Calu3 (cell line): Measurements from ENCODE around the gene KRT14. TPM values are rescaled to one million over a fixed set of nuclear protein-coding genes. Genes with fewer than 3 reads are reported as not detected.

Experiments used
- BruUV-seq: library from RNA; stranded (reverse); fragments of 400-500 nt; replicated peaks from 2 replicates; lab custom pipeline; 2021; lab: Mats Ljungman, UMichigan
- CTCF ChIA-PET: fragments of 300-600 bp; sonication (Branson Sonifier 250); formaldehyde crosslinking; loops from one replicate; lab custom pipeline; 2022; ENCODE audit warnings: antibody characterized with exemption; lab: Charles Lee
- DNase-seq: peaks from one replicate; pipeline ENCODE4 v3.0.0; 2022
- H3K27ac Mint-ChIP-seq: one replicate; pipeline ENCODE4 v1.8.0; 2022; ENCODE audit warnings: mixed read lengths; ENCODE audit not compliant: unreplicated experiment
- H3K27me3 Mint-ChIP-seq: one replicate; pipeline ENCODE4 v1.8.0; 2022; ENCODE audit warnings: mixed read lengths; ENCODE audit not compliant: unreplicated experiment
- H3K36me3 Mint-ChIP-seq: one replicate; pipeline ENCODE4 v1.8.0; 2022; ENCODE audit warnings: mild to moderate bottlenecking, moderate library complexity, mixed read lengths; ENCODE audit not compliant: insufficient read depth, unreplicated experiment
- H3K4me1 Mint-ChIP-seq: one replicate; pipeline ENCODE4 v1.8.0; 2022; ENCODE audit warnings: mild to moderate bottlenecking, low read depth, mixed read lengths; ENCODE audit not compliant: unreplicated experiment
- H3K4me3 Mint-ChIP-seq: one replicate; pipeline ENCODE4 v1.8.0; 2022; ENCODE audit warnings: mild to moderate bottlenecking, low read depth, moderate library complexity, mixed read lengths; ENCODE audit not compliant: unreplicated experiment
- H3K9me3 Mint-ChIP-seq: one replicate; pipeline ENCODE4 v1.8.0; 2022; ENCODE audit warnings: low read depth, mixed read lengths; ENCODE audit not compliant: unreplicated experiment
- CTCF ChIP-seq: fragments of 200-600 bp; IDR thresholded peaks from one replicate; pipeline ENCODE4 v1.8.0; 2022; ENCODE audit warnings: antibody characterized with exemption; ENCODE audit not compliant: unreplicated experiment
- intact Hi-C: fragments of 100-400 bp; cut with micrococcal nuclease; formaldehyde crosslinking; loops from one replicate; pipeline ENCODE4 v1.10.0; 2022; ENCODE audit not compliant: unreplicated experiment
- total RNA-seq: library from RNA; stranded (reverse); gene quantifications from 2 replicates; pipeline ENCODE4 v1.2.3, GENCODE V29; 2022

KRT14 gene
- total RNA-seq, 1 experiment from 2014 or later: 12.2 TPM

- CTCF ChIA-PET: interaction anchor here (0.6 to 1.9 kb wide), 6 partner anchors 31 to 113 kb away, joined by 3 to 7 read pairs (median 4); no protein-coding TSS in a partner anchor
- H3K4me3 Mint-ChIP-seq: no peak overlapping the region
- no peaks in the 10 kb centered on the region for H3K27me3 Mint-ChIP-seq
- no TSS peak for BruUV-seq
- intact Hi-C loops: no loop called here
- no peak overlapping the region for H3K27ac Mint-ChIP-seq
- no peak for TF ChIP-seq CTCF
- H3K36me3 Mint-ChIP-seq: peaks cover 21% of the 10 kb centered on the region
- no peak for DNase-seq
- peaks cover 73% of the 10 kb centered on the region for H3K4me1 Mint-ChIP-seq
- H3K9me3 Mint-ChIP-seq: no peaks in the 10 kb centered on the region
These were observed 34.2 kb downstream of the KRT14 start for GRCh38 chr17:41552455-41552854.

GRCh38 chr17:41551365-41551764, 35.3 kb downstream of the KRT14 start:
- no peak for TF ChIP-seq CTCF
- no peaks in the 10 kb centered on the region for H3K9me3 Mint-ChIP-seq
- BruUV-seq: no TSS peak
- intact Hi-C loops: no loop called here
- CTCF ChIA-PET: interaction anchor here (0.6 to 5.1 kb wide), 9 partner anchors 12 to 113 kb away, joined by 4 to 230 read pairs (median 13); no protein-coding TSS in a partner anchor
- no peak for DNase-seq
- no peaks in the 10 kb centered on the region for H3K27me3 Mint-ChIP-seq
- H3K27ac Mint-ChIP-seq: no peak overlapping the region
- no peak overlapping the region for H3K4me3 Mint-ChIP-seq
- peaks cover 84% of the 10 kb centered on the region for H3K4me1 Mint-ChIP-seq
- peaks cover 26% of the 10 kb centered on the region for H3K36me3 Mint-ChIP-seq

GRCh38 chr17:41549596-41550039, 37.1 kb downstream of the KRT14 start:
- peak overlapping the region; percentile 92 for H3K27ac Mint-ChIP-seq
- CTCF ChIA-PET: interaction anchor here (0.6 to 7.7 kb wide), 62 partner anchors 9 to 934 kb away, joined by 3 to 471 read pairs (median 8); partner anchors contain the start of genes EIF1, KRT15, KRT16 and KRT17
- H3K9me3 Mint-ChIP-seq: no peaks in the 10 kb centered on the region
- peaks cover 91% of the 10 kb centered on the region for H3K4me1 Mint-ChIP-seq
- TF ChIP-seq CTCF: no peak
- peak overlapping the region; percentile 62 for H3K4me3 Mint-ChIP-seq
- DNase-seq: no peak
- no peaks in the 10 kb centered on the region for H3K27me3 Mint-ChIP-seq
- intact Hi-C loops: loop anchor here (1.0 to 2.0 kb wide), 8 partner anchors 19 to 746 kb away; no protein-coding TSS in a partner anchor
- no TSS peak for BruUV-seq
- peaks cover 30% of the 10 kb centered on the region for H3K36me3 Mint-ChIP-seq

GRCh38 chr17:41548844-41549595, 37.7 kb downstream of the KRT14 start:
- Mint-ChIP-seq H3K27ac (peak overlapping the region; percentile 92), H3K4me3 (peak overlapping the region; percentile 62), H3K36me3 (peaks cover 31% of the 10 kb centered on the region), H3K9me3 (no peaks in the 10 kb centered on the region), H3K27me3 (no peaks in the 10 kb centered on the region), H3K4me1 (peaks cover 91% of the 10 kb centered on the region)
- intact Hi-C loops: loop anchor here (1.0 to 2.0 kb wide), 8 partner anchors 18 to 746 kb away; no protein-coding TSS in a partner anchor
- peak; percentile 98 for TF ChIP-seq CTCF
- CTCF ChIA-PET: interaction anchor here (0.6 to 7.7 kb wide), 96 partner anchors 8 to 1204 kb away, joined by 3 to 471 read pairs (median 5); partner anchors contain the start of genes EIF1, KRT15, KRT16 and KRT17
- peak; percentile 99 for DNase-seq
- no TSS peak for BruUV-seq
